Islet of Langerhans (tissue), 1 donor: ENCODE results near the gene TPST1.
"Not testable (repeated sequence)": the region's sequence is repeated elsewhere in the genome, so short reads cannot be mapped to it uniquely, and the experiment has no call there.

Experiments
- FAIRE-seq: peaks from one replicate; lab custom pipeline; 2011; peaks lifted over from hg19 to GRCh38; lab: Jason Lieb, UNC

Gene TPST1

GRCh38 chr7:66283003-66283920, 78.1 kb downstream of the TPST1 start:
- FAIRE-seq, result peak; percentile 74

DNA sequence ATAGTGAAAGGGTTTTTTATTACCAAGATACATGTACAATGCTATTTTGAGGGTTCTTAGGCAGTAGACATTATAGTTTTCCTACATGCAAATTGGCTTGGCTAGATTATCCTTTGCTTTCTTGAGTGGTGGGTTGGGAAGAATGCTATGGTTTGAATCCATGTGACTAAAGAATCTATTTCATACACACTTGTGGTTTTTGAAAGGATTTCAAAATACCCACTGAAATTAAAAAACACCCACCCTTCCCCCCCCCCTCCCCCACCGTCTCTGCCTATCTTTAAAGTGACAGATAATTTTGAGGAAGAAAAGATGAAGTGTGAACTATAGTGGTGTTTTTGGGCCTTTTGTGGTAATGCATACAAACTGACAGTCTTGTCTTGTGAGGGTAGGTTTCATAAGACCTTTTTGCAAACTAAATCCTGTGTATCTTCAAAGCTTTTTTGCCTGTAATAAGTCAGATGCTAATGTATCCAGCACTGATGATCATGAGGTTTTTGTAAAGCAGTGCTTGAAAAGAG, 90.9 kb downstream of the TPST1 start:
- FAIRE-seq, result no peak

- no peak for FAIRE-seq
These were observed 91.4 kb downstream of the TPST1 start for GRCh38 chr7:66296557-66296956.

- no peak for FAIRE-seq
These were observed 92.4 kb downstream of the TPST1 start for GRCh38 chr7:66297579-66297978.

DNA sequence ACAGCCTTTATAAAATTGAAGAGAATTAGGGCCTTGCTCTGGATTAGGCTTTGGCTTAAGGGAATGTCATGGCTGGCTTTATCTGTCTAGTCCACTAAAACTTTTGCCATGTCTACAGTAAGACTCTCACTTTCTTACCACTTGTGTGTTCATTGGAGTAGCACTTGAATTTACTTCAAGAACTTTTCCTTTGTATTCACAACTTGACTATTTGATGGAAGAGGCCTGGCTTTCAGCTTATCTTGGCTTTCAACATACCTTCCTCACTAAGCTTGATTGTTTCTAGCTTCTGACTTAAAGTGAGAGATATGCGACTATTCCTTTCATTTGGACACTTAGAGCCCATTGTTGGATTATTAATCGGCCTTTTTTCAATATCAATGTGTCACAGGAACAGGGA, 96.1 kb downstream of the TPST1 start:
- FAIRE-seq, result no peak

DNA sequence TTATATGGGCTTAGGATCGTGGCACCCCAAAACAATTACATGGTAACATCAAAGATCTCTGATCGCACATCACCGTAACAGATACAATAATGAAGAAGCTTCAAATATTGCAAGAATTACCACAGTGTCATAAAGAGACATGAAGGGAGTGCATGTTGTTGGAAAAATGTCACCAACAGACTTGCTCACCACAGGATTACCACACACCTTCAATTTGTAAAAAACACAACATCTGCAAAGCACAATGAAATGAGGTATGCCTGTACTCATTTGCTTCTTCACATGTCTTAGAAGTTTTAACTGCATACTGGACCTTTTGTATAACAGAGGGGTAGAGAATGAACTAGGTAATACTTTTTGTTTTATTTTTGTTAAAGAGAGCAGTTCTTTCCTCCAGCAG, 96.6 kb downstream of the TPST1 start:
- FAIRE-seq, result no peak

GRCh38 chr7:66303454-66304155, 98.5 kb downstream of the TPST1 start:
- FAIRE-seq, result no peak

GRCh38 chr7:66304536-66304935, 99.4 kb downstream of the TPST1 start:
- FAIRE-seq, result no peak

- no peak for FAIRE-seq
These were observed 101.1 kb downstream of the TPST1 start for GRCh38 chr7:66306243-66306642.

- FAIRE-seq, result no peak
These were observed 102.6 kb downstream of the TPST1 start for GRCh38 chr7:66307591-66308215.

DNA sequence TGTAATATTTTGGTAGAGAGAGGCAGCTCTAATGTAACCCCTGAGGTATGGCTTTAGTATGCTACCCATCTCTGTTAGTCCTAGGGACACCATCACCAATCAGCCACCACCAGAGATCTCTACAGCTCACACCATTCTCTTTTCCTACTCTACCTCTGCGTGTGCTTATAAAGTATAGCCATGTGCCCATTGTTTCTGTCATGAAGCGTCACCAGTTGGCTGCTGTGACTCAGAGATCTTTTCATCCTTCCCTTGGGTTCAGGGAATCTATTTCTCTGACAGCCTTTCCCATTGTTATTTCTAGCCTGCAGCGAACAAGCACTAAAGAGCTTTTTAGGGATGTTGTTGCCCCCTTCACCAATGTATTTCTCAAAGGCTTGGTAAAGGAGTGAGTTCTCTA, 103.3 kb downstream of the TPST1 start:
- FAIRE-seq, result no peak

DNA sequence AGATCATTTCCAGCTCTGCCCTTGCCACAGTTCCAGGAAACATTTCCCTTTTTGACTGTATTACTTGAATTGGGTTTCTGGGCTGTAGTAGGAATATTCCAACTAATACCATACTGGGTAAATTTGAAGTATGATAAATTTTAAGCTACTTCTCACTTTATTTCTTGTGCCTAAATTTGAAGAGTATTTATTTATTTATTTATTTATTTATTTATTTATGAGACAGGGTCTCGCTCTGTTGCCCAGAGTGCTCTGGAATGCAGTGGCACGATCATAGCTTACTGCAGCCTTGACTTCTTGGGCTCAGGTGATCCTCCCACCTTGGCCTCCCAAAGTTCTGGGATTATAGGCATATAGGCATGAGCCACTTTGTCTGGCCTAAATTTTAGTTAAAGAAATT, 105.5 kb downstream of the TPST1 start:
- FAIRE-seq, result no peak

DNA sequence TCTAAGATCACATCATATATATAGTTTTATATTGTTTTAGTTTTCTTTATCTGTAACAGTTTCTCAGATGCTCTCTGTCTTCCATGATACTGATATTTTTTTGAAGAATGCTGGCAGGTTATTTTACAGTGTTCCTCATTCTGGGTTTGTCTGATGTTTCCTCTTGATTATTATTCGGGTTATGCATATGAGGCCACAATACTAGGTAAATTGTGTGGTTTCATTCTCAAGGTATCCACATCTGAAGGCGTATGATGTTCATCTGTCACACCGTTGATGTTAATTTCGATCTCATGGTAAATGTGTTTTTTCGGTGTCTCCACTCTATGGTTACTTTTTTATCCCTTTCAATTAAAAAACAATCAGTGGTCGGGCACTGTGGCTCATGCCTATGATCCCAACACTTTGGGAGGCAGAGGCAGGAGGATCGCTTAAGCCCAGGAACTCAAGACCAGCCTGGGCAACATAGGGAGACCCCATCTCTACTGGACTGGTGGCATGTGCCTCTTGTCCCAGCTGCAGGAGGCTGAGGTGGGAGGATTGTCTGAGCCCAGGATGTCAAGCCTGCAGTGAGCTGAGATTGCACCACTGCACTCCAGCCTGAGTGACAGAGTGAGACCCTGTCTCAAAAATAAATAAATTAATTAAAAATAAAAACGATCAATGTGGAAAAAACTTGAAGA, 108.9 kb downstream of the TPST1 start:
- no peak for FAIRE-seq

DNA sequence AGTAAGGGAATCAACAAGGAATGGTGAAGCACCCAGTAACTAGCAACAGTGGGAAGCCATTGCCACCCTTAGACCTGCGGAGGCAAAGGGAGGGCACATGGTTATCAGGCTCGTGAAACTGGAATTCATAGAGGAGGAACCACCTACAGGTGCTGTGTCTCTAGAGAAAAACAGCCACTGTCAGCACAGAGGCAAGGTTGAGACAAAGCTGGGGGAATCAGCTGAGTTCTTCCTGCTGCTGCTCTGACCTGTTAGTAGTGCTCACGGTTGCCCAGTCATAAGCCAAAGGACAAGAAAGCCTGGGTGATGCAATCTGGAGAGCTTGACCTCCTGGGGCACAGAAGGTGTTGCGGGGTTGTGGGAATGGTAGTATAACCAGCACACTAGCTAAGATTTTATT, 110.1 kb downstream of the TPST1 start:
- FAIRE-seq, result no peak

DNA sequence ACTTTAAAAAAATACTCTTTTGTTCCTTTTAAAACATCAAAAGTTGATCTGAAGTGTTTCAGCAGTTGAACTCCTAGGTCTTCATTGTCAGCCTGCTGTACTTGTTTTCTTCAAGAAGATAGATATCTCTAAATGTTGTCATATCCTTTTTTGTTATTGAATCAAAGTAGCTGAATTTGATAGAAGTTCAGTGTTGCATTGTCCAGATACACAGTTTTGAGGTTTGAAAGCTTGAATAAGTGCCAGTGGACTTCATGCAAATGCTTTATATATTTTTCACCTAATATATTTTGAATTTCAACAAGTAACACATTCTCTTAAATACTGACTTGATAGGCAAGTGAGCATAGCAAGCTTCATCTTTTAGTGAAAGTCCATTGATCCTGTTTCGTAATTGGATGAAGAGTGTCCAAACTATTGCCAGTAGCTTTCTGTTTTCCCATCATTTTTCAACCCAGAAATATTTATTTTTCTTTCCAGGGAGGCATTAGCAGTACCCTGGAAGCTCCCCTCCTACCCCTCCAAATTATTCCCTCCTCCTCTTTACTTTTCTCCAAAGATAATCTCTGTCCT, 114.4 kb downstream of the TPST1 start:
- FAIRE-seq, result no peak

- FAIRE-seq, result no peak
These were observed 116.1 kb downstream of the TPST1 start for GRCh38 chr7:66321283-66321682.

DNA sequence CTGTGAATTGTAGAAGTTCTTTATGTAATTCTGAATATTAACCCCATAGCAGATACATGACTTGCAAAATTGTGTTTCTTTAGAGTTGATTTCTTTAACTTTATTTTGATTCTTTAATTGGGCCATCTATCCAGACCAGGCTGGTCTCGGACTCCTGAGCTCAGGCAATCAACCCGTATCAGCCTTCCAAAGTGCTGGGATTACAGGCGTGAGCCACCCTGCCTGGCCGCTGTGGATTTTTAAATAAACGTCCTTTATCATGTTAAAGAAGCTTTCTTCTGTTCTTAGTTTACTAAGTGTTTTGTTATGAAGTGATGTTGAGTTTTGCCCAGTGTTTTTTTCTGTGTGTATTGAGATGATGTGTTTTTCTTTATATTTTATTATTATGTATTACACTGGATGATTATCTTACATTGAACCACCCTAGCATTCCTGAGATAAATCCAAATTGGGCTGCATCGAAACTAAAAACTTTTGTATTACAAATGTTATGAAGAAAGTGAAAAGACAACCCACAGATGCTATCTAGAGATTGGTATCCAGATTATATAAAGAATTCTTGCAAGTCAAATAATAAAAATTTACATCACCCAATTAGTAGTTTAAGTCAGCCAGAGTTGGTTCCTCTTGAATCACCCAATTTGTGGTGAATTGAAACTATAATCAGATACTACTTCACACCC, 118.1 kb downstream of the TPST1 start:
- FAIRE-seq, result no peak

- not testable (repeated sequence) for FAIRE-seq
These were observed 119.9 kb downstream of the TPST1 start for GRCh38 chr7:66324985-66325384.

DNA sequence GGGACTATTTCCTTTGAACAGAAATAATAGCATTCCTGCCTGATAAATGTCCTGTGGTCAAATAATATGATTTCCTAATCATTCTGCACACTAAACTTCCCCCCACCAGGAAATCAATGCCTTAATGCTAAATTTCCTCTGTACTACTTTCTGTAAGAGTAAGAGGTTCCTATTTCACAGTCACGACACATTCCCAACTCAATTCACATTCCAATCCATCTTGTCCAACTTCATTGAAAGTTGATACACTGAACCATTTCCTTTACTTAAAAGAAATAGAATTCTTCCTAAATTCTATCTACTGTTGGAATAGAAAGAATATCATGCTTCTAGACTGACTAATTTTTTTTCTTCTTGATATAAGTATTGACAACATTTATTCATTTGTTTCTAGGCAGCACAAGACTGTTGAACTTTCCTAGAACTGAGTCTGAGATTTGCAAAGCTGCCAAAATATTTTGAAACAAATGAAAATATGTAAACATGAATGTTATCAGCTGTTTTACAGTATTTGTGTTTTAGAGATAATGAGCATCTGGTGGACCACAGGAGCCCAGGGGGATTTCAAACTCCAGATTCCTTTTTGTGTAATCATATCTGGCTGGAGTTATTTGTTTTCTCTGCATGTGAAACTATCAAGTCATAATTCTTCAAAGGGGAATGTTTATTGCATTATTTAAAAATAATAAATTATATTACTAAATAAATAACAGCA, 121.5 kb downstream of the TPST1 start:
- peak; percentile 17 for FAIRE-seq

- FAIRE-seq, result no peak
These were observed 125.8 kb downstream of the TPST1 start for GRCh38 chr7:66330961-66331360.

DNA sequence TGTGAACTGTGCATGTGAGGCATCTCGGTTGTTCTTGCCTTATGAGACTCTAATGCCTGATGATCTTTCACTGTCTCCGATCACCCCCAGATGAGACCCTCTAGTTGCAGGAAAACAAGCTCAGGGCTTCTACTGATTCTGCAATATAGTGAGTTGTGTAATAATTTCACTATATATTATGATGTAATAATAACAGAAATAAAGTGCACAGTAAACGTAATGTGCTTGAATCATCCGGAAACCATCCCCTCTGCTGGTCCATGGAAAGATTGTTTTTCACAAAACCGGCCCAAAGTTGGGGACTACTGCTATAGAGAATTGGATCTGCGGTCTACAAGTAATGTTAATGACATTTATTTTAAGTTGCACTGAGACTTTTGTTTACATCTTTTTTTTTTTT, 126.7 kb downstream of the TPST1 start:
- FAIRE-seq, result no peak
